Measurements from ENCODE around the gene BTBD6.

GRCh38 chr14:105250008-105250366, 1.7 kb downstream of the BTBD6 start:
- TF ChIP-seq EP300 (IDR thresholded peaks at IDR 0.05; ENCODE audit: low read depth), result no peak
- TF ChIP-seq, protein P1, sequence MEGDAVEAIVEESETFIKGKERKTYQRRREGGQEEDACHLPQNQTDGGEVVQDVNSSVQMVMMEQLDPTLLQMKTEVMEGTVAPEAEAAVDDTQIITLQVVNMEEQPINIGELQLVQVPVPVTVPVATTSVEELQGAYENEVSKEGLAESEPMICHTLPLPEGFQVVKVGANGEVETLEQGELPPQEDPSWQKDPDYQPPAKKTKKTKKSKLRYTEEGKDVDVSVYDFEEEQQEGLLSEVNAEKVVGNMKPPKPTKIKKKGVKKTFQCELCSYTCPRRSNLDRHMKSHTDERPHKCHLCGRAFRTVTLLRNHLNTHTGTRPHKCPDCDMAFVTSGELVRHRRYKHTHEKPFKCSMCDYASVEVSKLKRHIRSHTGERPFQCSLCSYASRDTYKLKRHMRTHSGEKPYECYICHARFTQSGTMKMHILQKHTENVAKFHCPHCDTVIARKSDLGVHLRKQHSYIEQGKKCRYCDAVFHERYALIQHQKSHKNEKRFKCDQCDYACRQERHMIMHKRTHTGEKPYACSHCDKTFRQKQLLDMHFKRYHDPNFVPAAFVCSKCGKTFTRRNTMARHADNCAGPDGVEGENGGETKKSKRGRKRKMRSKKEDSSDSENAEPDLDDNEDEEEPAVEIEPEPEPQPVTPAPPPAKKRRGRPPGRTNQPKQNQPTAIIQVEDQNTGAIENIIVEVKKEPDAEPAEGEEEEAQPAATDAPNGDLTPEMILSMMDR (IDR thresholded peaks at IDR 0.05), result no peak
- no peak for TF ChIP-seq POLR2A (IDR thresholded peaks at IDR 0.05)
- TF ChIP-seq POLR2AphosphoS5 (IDR thresholded peaks at IDR 0.05), result no peak

Data from transverse colon (tissue), 4 donors.